ENCODE measurements around the gene WWC2.

DNA sequence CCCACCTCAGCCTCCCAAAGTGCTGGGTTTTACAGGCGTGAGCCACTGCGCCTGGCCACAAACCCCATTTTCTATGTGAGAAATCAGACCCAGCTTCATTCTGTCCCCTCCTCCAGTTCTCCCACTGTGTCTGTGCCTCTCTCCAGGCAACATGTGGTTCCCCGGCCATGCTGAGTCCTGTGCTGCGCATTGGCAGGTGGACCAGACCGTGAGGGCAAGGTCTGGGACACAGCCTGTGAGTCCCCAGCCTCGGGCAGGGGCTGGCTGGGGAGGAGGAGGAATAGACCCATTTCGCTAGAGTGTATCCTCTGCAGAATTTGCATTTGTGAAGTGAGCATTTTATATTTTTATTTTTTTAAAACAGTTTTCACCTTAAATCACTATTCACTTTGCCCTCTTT lies 244.7 kb downstream of the WWC2 start:
- TF ChIP-seq, protein P1, sequence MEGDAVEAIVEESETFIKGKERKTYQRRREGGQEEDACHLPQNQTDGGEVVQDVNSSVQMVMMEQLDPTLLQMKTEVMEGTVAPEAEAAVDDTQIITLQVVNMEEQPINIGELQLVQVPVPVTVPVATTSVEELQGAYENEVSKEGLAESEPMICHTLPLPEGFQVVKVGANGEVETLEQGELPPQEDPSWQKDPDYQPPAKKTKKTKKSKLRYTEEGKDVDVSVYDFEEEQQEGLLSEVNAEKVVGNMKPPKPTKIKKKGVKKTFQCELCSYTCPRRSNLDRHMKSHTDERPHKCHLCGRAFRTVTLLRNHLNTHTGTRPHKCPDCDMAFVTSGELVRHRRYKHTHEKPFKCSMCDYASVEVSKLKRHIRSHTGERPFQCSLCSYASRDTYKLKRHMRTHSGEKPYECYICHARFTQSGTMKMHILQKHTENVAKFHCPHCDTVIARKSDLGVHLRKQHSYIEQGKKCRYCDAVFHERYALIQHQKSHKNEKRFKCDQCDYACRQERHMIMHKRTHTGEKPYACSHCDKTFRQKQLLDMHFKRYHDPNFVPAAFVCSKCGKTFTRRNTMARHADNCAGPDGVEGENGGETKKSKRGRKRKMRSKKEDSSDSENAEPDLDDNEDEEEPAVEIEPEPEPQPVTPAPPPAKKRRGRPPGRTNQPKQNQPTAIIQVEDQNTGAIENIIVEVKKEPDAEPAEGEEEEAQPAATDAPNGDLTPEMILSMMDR (conservative IDR thresholded peaks at IDR 0.05; ENCODE audit: low read length): no peak
- TF ChIP-seq EZH2phosphoT487 (IDR thresholded peaks at IDR 0.05; ENCODE audit: borderline replicate concordance, low read depth, low read length): no peak
